ENCODE data around the gene SBK1. TPM values are rescaled to one million over a fixed set of nuclear protein-coding genes. Genes with fewer than 3 reads are reported as not detected.

The SBK1 gene
- total RNA-seq, 1 donor from 2014 or later = 22.9 TPM

GRCh38 chr16:28267356-28267755, 25.0 kb upstream of the SBK1 start:
- no peak overlapping the region for H3K27ac Mint-ChIP-seq (ENCODE audit: unreplicated experiment)
- no peak for DNase-seq (ENCODE audit: low spot score)
- TF ChIP-seq, protein P1, sequence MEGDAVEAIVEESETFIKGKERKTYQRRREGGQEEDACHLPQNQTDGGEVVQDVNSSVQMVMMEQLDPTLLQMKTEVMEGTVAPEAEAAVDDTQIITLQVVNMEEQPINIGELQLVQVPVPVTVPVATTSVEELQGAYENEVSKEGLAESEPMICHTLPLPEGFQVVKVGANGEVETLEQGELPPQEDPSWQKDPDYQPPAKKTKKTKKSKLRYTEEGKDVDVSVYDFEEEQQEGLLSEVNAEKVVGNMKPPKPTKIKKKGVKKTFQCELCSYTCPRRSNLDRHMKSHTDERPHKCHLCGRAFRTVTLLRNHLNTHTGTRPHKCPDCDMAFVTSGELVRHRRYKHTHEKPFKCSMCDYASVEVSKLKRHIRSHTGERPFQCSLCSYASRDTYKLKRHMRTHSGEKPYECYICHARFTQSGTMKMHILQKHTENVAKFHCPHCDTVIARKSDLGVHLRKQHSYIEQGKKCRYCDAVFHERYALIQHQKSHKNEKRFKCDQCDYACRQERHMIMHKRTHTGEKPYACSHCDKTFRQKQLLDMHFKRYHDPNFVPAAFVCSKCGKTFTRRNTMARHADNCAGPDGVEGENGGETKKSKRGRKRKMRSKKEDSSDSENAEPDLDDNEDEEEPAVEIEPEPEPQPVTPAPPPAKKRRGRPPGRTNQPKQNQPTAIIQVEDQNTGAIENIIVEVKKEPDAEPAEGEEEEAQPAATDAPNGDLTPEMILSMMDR (IDR thresholded peaks at IDR 0.05; ENCODE audit: unreplicated experiment) = no peak
- no peaks in the 10 kb centered on the region for H3K9me3 Mint-ChIP-seq (ENCODE audit: unreplicated experiment)
- H3K4me1 Mint-ChIP-seq (ENCODE audit: unreplicated experiment) = peaks cover 2% of the 10 kb centered on the region
- no peak overlapping the region for H3K4me3 Mint-ChIP-seq (ENCODE audit: unreplicated experiment)
- H3K27me3 Mint-ChIP-seq (ENCODE audit: unreplicated experiment) = no peaks in the 10 kb centered on the region
- H3K36me3 Mint-ChIP-seq (ENCODE audit: low read depth, unreplicated experiment) = no peaks in the 10 kb centered on the region

DNA sequence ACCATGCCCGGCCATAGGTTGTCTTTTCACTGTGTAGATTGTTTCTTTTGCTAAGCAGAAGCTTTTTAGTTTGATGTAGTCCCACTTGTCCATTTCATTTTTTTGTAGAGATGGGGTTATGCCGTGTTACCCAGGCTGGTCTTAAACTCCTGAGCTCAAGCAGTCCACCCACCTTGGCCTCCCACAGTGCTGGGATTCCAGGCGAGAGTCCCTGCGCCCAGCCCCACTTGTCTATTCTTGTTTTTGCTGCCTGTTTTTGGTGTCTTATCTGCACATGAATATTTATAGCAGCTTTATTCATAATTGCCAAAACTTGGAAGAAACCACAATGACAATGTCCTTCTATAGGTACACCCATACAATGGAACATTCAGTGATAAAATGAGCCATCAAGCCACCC, 18.8 kb upstream of the SBK1 start:
- Mint-ChIP-seq H3K36me3 (ENCODE audit: low read depth, unreplicated experiment) (no peaks in the 10 kb centered on the region), H3K27me3 (ENCODE audit: unreplicated experiment) (no peaks in the 10 kb centered on the region), H3K27ac (ENCODE audit: unreplicated experiment) (no peak overlapping the region), H3K4me1 (ENCODE audit: unreplicated experiment) (peaks cover 15% of the 10 kb centered on the region), H3K4me3 (ENCODE audit: unreplicated experiment) (no peak overlapping the region), H3K9me3 (ENCODE audit: unreplicated experiment) (no peaks in the 10 kb centered on the region)
- TF ChIP-seq, protein P1 (IDR thresholded peaks at IDR 0.05; ENCODE audit: unreplicated experiment) = no peak
- no peak for DNase-seq (ENCODE audit: low spot score)

GRCh38 chr16:28274676-28275075, 17.6 kb upstream of the SBK1 start:
- Mint-ChIP-seq H3K9me3 (ENCODE audit: unreplicated experiment) (no peaks in the 10 kb centered on the region), H3K36me3 (ENCODE audit: low read depth, unreplicated experiment) (no peaks in the 10 kb centered on the region), H3K4me1 (ENCODE audit: unreplicated experiment) (peaks cover 15% of the 10 kb centered on the region), H3K4me3 (ENCODE audit: unreplicated experiment) (no peak overlapping the region), H3K27me3 (ENCODE audit: unreplicated experiment) (no peaks in the 10 kb centered on the region), H3K27ac (ENCODE audit: unreplicated experiment) (no peak overlapping the region)
- no peak for DNase-seq (ENCODE audit: low spot score)
- TF ChIP-seq, protein P1 (IDR thresholded peaks at IDR 0.05; ENCODE audit: unreplicated experiment) = no peak

DNA sequence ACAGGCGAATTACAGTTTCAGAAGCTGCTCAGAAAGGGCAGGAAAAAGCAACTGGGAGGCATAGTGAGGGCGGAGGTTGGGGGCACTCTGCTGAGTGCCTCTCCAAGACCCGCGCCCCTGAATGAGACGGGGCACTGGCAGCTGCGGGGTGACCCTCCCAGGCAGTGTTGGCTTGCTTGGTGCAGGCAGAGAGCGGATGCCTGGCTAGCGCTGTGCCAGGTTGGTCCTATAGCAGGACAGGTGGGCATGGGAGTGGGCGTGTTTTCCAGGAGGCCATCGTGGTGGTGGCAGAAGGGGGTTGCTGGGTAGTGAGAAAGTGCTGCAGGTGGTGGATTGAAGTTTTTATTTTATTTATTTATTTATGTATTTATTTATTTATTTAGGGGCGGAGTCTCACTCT, 16.0 kb upstream of the SBK1 start:
- TF ChIP-seq, protein P1 (IDR thresholded peaks at IDR 0.05; ENCODE audit: unreplicated experiment) = no peak
- Mint-ChIP-seq H3K36me3 (ENCODE audit: low read depth, unreplicated experiment) (no peaks in the 10 kb centered on the region), H3K27ac (ENCODE audit: unreplicated experiment) (no peak overlapping the region), H3K9me3 (ENCODE audit: unreplicated experiment) (no peaks in the 10 kb centered on the region), H3K4me1 (ENCODE audit: unreplicated experiment) (peaks cover 15% of the 10 kb centered on the region), H3K27me3 (ENCODE audit: unreplicated experiment) (no peaks in the 10 kb centered on the region), H3K4me3 (ENCODE audit: unreplicated experiment) (no peak overlapping the region)
- no peak for DNase-seq (ENCODE audit: low spot score)

GRCh38 chr16:28277537-28278388, 14.6 kb upstream of the SBK1 start:
- peak; percentile 88 for DNase-seq (ENCODE audit: low spot score)
- TF ChIP-seq, protein P1 (IDR thresholded peaks at IDR 0.05; ENCODE audit: unreplicated experiment) = peak; percentile 100
- H3K4me3 Mint-ChIP-seq (ENCODE audit: unreplicated experiment) = peak overlapping the region; percentile 9
- H3K27ac Mint-ChIP-seq (ENCODE audit: unreplicated experiment) = no peak overlapping the region
- H3K36me3 Mint-ChIP-seq (ENCODE audit: low read depth, unreplicated experiment) = no peaks in the 10 kb centered on the region
- H3K4me1 Mint-ChIP-seq (ENCODE audit: unreplicated experiment) = peaks cover 15% of the 10 kb centered on the region
- H3K27me3 Mint-ChIP-seq (ENCODE audit: unreplicated experiment) = peaks cover 4% of the 10 kb centered on the region
- no peaks in the 10 kb centered on the region for H3K9me3 Mint-ChIP-seq (ENCODE audit: unreplicated experiment)

All from endothelial cell (in vitro differentiated cells).